Skeletal muscle tissue (tissue), 4 donors: ENCODE data around the gene TXNDC17. TPM values are rescaled to one million over a fixed set of nuclear protein-coding genes. Genes with fewer than 3 reads are reported as not detected.

Source experiments
- H3K27ac ChIP-seq: one replicate; pipeline ENCODE4 v1.7.0; 2013; ENCODE audit warnings: mild to moderate bottlenecking, low read depth, low read length, inconsistent platforms
- H3K27me3 ChIP-seq, 3 donors: one replicate each; pipeline ENCODE4 v1.7.0; 2013; ENCODE audit warnings: low read length in 3 of 3; ENCODE audit not compliant: control insufficient read depth in 3 of 3, insufficient read depth in 3 of 3
- H3K36me3 ChIP-seq, 3 donors: one replicate each; pipeline ENCODE4 v1.7.0; 2013; ENCODE audit warnings: low read length in 3 of 3; ENCODE audit not compliant: control insufficient read depth in 3 of 3, insufficient read depth in 3 of 3
- H3K4me1 ChIP-seq, 3 donors: one replicate each; pipeline ENCODE4 v1.7.0; 2013; ENCODE audit warnings: low read length in 3 of 3, mild to moderate bottlenecking in 3 of 3; ENCODE audit not compliant: control insufficient read depth in 3 of 3, insufficient read depth in 3 of 3
- H3K4me3 ChIP-seq, 3 donors: one replicate each; pipeline ENCODE4 v1.7.0; 2013; ENCODE audit warnings: low read length in 3 of 3
- H3K9ac ChIP-seq, 3 donors: one replicate each; pipeline ENCODE4 v1.7.0; 2013; ENCODE audit warnings: low read length in 3 of 3, mild to moderate bottlenecking in 3 of 3, moderate library complexity in 2 of 3, low read depth in 1 of 3
- H3K9me3 ChIP-seq, 3 donors: one replicate each; pipeline ENCODE4 v1.7.0; 2013; ENCODE audit warnings: low read length in 3 of 3; ENCODE audit not compliant: control insufficient read depth in 3 of 3
- total RNA-seq: library from RNA; depleted of rRNA; stranded (reverse); fragments of >200 nt; gene quantifications from one replicate; pipeline ENCODE4 v1.2.3, GENCODE V29; 2014
- donor health status: Osteomylitis.

The TXNDC17 gene
- total RNA-seq, 1 donor from 2014 or later: 8.4 TPM

DNA sequence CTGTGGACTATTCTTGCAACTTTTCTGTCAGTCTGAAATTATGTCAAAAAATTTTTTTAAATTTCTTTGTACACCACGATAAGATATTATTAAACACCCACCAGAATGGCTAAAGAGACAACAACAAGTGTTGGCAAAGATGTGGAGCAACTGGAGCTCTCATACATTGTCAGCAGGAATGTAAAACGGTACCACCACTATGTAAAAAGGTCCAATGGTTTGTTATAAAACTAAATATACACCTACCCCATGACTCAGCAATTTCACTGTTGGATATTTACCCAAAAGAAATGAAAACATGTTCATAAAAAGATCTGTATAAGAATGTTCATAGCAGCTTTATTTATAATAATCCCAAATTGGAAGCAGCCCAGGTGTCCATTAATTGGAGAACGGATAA, 7.6 kb upstream of the TXNDC17 start:
- Histone ChIP-seq H3K36me3 (peaks cover 3 to 21% (median 15%) of the 10 kb centered on the region in 3 donors), H3K9me3 (no peaks in the 10 kb centered on the region), H3K27ac (no peak overlapping the region), H3K27me3 (no peaks in the 10 kb centered on the region), H3K4me1 (peaks cover 0 to 1% (median 0%) of the 10 kb centered on the region in 3 donors), H3K9ac (no peak overlapping the region), H3K4me3 (no peak overlapping the region)

DNA sequence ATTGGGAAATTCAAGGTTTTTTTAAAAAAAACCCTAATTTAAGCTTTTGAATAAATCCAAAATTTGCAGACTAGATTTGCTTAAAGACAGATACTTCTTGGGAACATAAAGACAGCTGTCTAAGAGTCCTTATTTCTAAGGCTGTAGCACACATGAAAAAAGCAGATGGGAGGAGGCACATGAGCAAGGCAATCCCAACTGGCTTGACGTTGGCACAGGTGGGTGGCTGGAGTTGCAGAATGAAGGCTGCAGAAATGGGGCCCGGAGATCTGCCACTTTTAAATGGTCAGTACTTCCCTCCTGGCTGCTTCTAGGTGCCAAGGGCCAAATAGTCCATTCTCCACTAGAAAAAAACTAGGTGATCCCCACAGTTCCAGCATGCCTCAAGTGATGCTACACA, 4.8 kb upstream of the TXNDC17 start:
- Histone ChIP-seq H3K27me3 (no peaks in the 10 kb centered on the region), H3K27ac (no peak overlapping the region), H3K36me3 (peaks cover 3 to 19% (median 14%) of the 10 kb centered on the region in 3 donors), H3K4me3 (no peak overlapping the region), H3K9ac (no peak overlapping the region), H3K4me1 (peaks cover 12 to 23% (median 13%) of the 10 kb centered on the region in 3 donors), H3K9me3 (no peaks in the 10 kb centered on the region)

DNA sequence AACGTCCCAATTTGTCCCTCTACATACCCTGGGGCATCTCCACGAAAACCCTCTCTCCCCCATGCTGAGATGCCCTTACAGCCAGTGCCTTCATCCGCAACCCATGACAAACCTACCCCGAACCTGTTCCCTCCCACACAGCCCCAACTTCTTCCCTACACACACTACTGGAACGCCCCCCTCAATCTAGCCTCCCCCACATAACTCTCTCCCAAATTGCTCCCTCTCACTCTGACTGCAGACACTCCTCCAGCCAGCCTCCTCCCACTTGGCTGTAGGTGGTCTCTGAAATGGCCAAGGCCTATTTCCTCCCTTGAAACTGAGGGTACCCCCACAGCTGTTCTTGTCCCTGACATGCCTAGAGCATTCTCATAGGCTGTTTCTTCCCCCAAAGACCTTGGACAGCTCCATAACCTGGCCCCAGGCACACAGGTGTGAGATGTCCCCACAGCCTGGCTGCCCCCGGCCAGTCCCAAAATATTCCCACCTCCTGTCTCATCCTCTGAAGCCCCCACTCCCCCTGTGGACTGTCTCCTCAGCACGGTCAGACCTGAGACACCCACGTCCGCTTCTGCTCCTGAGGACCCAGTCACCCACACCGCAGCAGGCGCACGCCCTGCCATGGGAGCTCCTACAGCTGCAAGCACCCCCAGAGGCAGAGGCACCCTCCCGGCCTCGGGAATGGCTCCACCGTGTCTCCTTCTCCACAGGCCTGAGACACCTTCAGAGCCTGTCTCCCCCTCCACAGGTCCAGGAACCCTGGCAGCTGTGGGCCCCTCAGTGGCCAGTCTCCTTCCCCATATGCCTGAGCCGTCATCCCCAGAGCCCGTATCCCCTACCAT, 4.0 kb upstream of the TXNDC17 start:
- H3K27me3 ChIP-seq: no peaks in the 10 kb centered on the region
- H3K9me3 ChIP-seq: no peaks in the 10 kb centered on the region
- H3K4me1 ChIP-seq: peaks cover 19 to 31% (median 21%) of the 10 kb centered on the region in 3 donors
- no peak overlapping the region for H3K4me3 ChIP-seq
- no peak overlapping the region for H3K9ac ChIP-seq
- H3K36me3 ChIP-seq: peaks cover 3 to 16% (median 12%) of the 10 kb centered on the region in 3 donors
- H3K27ac ChIP-seq: no peak overlapping the region

DNA sequence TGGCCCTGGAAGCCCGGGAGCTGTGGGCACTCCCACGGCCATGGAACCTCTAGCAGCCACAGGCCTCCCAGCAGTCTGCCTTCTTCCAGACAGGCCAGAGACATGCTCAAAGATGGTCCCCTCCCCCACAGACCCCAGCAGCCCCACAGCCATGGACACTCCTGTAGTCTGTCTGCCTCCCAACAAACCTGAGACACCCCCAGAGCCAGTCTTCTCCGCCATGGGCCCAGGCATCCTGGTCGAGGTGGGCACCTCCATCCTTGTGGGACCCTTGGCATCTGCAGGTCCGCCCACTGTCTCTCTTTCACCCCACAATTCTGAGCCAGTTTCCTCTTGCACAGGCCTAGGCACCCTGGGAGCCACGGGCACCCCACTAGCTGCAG, 3.4 kb upstream of the TXNDC17 start:
- Histone ChIP-seq H3K27me3 (no peaks in the 10 kb centered on the region), H3K9me3 (no peaks in the 10 kb centered on the region), H3K27ac (no peak overlapping the region), H3K36me3 (peaks cover 3 to 14% (median 12%) of the 10 kb centered on the region in 3 donors), H3K4me1 (peaks cover 19 to 32% (median 21%) of the 10 kb centered on the region in 3 donors), H3K4me3 (no peak overlapping the region), H3K9ac (no peak overlapping the region)

DNA sequence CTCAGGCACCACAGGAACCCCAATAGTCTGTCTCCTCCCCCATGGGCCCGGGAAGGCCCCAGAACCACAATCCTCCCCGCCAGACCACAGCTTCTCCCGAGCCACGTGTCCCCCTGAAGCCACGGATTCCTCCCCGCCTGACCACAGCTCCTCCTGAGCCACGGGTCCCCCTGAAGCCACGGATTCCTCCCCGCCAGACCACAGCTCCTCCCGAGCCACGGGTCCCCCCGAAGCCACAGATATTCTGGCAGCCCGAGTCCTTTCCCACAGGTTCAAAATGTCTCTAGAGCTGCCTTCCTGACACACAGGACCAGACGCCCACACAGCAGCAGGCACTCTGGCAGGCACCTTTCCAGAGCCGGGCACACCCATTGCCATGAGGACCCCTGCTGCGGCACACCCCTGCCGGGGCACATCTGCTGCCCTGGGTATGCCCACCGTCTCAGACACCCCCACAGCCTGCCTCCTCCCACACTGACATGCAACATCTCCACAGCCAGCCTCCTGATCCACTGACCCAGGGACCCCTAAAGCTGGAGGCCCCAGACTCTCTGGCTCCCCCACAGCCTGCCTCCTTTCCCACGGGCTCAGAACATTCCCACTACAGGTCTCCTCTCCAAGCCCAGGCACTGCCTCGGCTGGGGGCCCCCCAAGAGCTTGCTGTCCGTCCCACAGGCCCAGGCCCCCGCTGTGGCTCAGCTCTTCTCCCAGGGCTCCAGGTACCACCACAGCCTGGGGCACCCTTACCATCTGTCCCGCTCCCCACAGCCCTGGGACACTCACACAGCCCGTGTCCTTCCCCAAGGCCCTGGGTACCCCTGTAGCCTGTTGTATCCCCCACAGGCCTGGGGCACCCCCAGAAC, 2.6 kb upstream of the TXNDC17 start:
- H3K4me1 ChIP-seq: peaks cover 19 to 32% (median 21%) of the 10 kb centered on the region in 3 donors
- H3K9ac ChIP-seq: peak overlapping the region in 2 of 3 donors; percentile 45 to 90
- no peak overlapping the region for H3K27ac ChIP-seq
- peak overlapping the region in 1 of 3 donors; percentile 23 for H3K4me3 ChIP-seq
- no peaks in the 10 kb centered on the region for H3K27me3 ChIP-seq
- no peaks in the 10 kb centered on the region for H3K9me3 ChIP-seq
- peaks cover 4 to 9% (median 8%) of the 10 kb centered on the region in 3 donors for H3K36me3 ChIP-seq

DNA sequence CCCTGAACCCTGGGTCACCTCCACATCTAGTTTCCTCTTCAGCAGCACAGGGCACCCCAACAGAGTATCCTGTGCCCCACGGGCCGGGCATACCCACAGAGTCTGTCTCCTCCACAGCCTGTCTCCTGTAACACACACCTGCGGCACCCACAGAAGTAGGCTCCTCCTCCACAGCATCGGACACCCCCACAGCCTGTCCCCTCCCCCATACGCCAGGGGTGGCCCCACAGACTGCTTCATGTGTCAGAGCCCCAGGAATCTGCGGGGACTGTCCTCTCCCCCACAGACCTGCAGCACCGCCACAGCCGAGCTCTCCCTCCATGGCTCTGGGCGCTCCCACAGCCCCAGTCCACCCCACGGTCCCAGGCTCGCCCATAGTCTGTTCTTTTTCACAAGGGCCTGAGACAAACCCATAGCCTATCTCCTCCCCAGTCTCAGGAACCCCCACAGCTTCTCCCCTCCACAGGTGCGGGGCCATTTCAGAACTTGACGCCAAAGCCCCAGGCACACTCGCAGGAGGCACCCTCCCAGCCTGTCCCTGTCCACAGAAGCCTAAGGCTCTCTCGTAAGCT, 1.8 kb upstream of the TXNDC17 start:
- H3K27ac ChIP-seq: no peak overlapping the region
- no peaks in the 10 kb centered on the region for H3K9me3 ChIP-seq
- H3K9ac ChIP-seq: peak overlapping the region; percentile 83 to 90 (median 90)

DNA sequence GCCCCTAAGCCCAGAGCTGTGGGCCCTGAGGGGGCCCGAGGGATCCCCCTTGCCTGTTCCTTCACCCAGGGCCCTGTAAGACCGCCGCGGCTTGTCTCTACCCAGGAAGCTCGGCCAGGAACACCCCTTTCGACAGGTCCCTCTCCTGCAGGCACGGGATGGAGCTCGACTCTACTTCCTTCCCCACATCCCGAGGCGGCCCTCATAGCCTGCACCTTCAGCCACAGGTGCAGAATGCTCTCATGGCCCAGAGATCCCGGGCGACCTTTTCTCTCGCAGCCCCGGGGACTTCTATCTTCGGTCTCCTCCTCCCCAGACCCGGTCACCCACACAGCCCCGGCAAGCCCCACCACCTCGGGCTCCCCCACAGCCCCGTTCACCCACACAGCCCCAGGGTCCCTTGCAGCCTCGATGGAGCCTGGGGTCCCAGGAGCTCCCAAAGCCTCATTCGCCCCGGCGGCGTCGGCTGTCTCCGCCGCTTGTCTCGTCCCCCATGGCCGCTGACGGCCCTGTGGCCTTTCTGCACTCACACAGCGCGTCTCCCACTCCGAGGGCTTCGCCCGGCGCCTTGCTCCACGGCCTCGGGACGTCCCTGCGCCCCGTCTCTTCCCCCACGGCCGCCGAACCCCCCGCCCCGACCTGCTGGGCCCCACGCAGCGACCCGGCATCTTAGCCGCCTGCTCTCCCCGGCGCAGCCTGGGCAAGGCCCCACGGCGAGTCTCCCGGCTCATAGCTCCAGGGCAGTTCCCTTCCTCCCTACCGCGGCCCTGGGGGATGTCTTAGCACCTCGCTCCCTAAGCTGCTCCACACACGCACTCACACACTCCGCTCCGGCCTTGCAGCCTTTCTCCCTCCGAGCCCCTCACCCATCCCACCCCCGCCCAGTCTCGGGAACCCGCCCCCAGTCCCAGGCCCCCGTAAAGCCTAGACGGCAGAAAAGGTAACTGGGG, 999 bp upstream of the TXNDC17 start:
- H3K9me3 ChIP-seq: no peaks in the 10 kb centered on the region
- H3K36me3 ChIP-seq: peaks cover 5 to 19% (median 9%) of the 10 kb centered on the region in 3 donors
- H3K27me3 ChIP-seq: no peaks in the 10 kb centered on the region
- peaks cover 19 to 32% (median 21%) of the 10 kb centered on the region in 3 donors for H3K4me1 ChIP-seq
- peak overlapping the region; percentile 96 to 99 (median 97) for H3K4me3 ChIP-seq
- H3K27ac ChIP-seq: peak overlapping the region; percentile 72
- H3K9ac ChIP-seq: peak overlapping the region; percentile 88 to 90 (median 90)

More for the DNA sequence above, 1.8 kb upstream of the TXNDC17 start:
- Histone ChIP-seq H3K36me3 (peaks cover 5 to 11% (median 8%) of the 10 kb centered on the region in 3 donors), H3K4me3 (peak overlapping the region; percentile 96 to 99 (median 97)), H3K4me1 (peaks cover 19 to 32% (median 21%) of the 10 kb centered on the region in 3 donors), H3K27me3 (no peaks in the 10 kb centered on the region)

DNA sequence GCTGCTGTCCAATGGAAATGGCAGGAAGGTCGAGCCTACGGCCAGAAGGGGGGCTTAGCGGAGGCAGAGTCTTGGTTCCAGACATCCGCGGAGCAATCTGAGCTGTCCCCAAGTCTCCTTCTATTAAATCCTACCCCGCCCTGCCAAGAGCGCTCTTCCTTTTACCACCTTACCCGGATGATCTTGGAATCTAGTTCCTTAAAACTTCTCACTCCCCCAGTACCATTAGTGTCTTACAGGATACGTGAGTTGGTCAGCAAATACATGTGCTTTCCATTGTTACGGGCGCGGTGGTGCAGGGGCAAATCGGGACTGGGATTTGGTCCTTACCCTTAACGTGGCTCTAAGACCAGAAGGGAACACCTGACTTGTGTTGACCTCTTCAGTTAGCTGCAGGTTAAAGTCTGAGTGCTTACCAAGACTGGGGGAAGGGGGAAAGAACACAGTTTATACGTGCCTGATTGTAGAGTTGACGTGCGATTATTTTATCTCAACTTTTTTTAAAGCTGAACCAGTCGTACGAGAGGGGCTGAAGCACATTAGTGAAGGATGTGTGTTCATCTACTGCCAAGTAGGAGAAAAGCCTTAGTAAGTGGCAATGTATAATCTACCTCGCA, 495 bp downstream of the TXNDC17 start:
- peaks cover 19 to 32% (median 21%) of the 10 kb centered on the region in 3 donors for H3K4me1 ChIP-seq
- no peaks in the 10 kb centered on the region for H3K9me3 ChIP-seq
- H3K9ac ChIP-seq: peak overlapping the region; percentile 88 to 90 (median 90)
- peak overlapping the region; percentile 72 for H3K27ac ChIP-seq
- H3K27me3 ChIP-seq: no peaks in the 10 kb centered on the region
- H3K4me3 ChIP-seq: peak overlapping the region; percentile 96 to 99 (median 97)
- H3K36me3 ChIP-seq: peaks cover 5 to 24% (median 13%) of the 10 kb centered on the region in 3 donors
